AG10803 (cell line): Measurements from ENCODE around the gene IP6K3.

Experiments used
- DNase-seq: peaks from one replicate; pipeline ENCODE4 v3.0.0; 2010; ENCODE audit warnings: low read depth
- H3K4me3 ChIP-seq: 2 replicates; pipeline ENCODE4 v1.5.1; 2011; ENCODE audit warnings: mild to moderate bottlenecking, low read length, control low read depth
- CTCF ChIP-seq: conservative IDR thresholded peaks from 2 replicates; pipeline ENCODE4 v1.5.1; 2011; ENCODE audit warnings: mild to moderate bottlenecking, low read length, control low read depth, inconsistent platforms

Gene IP6K3

GRCh38 chr6:33778444-33779121 is 31.9 kb upstream of the IP6K3 start:
- no peak for DNase-seq
- TF ChIP-seq CTCF = no peak
- no peak overlapping the region for H3K4me3 ChIP-seq

- H3K4me3 ChIP-seq = no peak overlapping the region
- no peak for TF ChIP-seq CTCF
- DNase-seq = no peak
Measured at GRCh38 chr6:33777398-33778388, 31.0 kb upstream of the IP6K3 start.

- no peak for DNase-seq
- TF ChIP-seq CTCF = no peak
- no peak overlapping the region for H3K4me3 ChIP-seq
Measured at GRCh38 chr6:33776764-33777163, 30.1 kb upstream of the IP6K3 start.

- no peak for DNase-seq
- H3K4me3 ChIP-seq = no peak overlapping the region
- no peak for TF ChIP-seq CTCF
Measured at GRCh38 chr6:33776186-33776585, 29.5 kb upstream of the IP6K3 start.

- DNase-seq = no peak
- no peak for TF ChIP-seq CTCF
Measured at GRCh38 chr6:33774774-33775173, 28.1 kb upstream of the IP6K3 start.

GRCh38 chr6:33772902-33773472 is 26.3 kb upstream of the IP6K3 start:
- DNase-seq = no peak
- no peak overlapping the region for H3K4me3 ChIP-seq
- TF ChIP-seq CTCF = no peak

More at GRCh38 chr6:33774774-33775173, 28.1 kb upstream of the IP6K3 start:
- H3K4me3 ChIP-seq = no peak overlapping the region
